ENCODE data around the gene IGDCC3. TPM values are rescaled to one million over a fixed set of nuclear protein-coding genes. Genes with fewer than 3 reads are reported as not detected.

Gene IGDCC3
- total RNA-seq, 2 experiments from 2014 or later, result not detected

GRCh38 chr15:65286069-65286703 is 91.6 kb downstream of the IGDCC3 start:
- Mint-ChIP-seq H3K27me3 (no peaks in the 10 kb centered on the region), H3K27ac (peak overlapping the region; percentile 77), H3K36me3 (peaks cover 5% of the 10 kb centered on the region), H3K4me3 (peak overlapping the region; percentile 83), H3K4me1 (ENCODE audit: low read depth) (peaks cover 35% of the 10 kb centered on the region), H3K9me3 (no peaks in the 10 kb centered on the region)
- POLR2A ChIA-PET, result interaction anchor here (0.7 to 3.7 kb wide), 9 partner anchors 10 to 297 kb away, joined by 3 to 68 read pairs (median 5); partner anchors contain the start of genes CLPX, PDCD7, RNU5A-1 and RNU5B-1
- CTCF ChIA-PET, result interaction anchor here (0.6 to 2.9 kb wide), 22 partner anchors 9 to 252 kb away, joined by 3 to 29 read pairs (median 4); partner anchors contain the start of genes CILP, CLPX, RNU5A-1 and RNU5B-1
- intact Hi-C loops (cut with micrococcal nuclease), result loop anchor here (5.0 kb wide), 1 partner anchor 39 kb away; no protein-coding TSS in a partner anchor
- peak; percentile 48 for DNase-seq

- peaks cover 35% of the 10 kb centered on the region for H3K4me1 Mint-ChIP-seq (ENCODE audit: low read depth)
- peaks cover 5% of the 10 kb centered on the region for H3K36me3 Mint-ChIP-seq
- ChIA-PET CTCF (interaction anchor here (0.6 to 2.9 kb wide), 11 partner anchors 10 to 207 kb away, joined by 3 to 29 read pairs (median 6); partner anchors contain the start of genes CILP, CLPX and RNU5B-1), POLR2A (interaction anchor here (0.7 to 3.7 kb wide), 7 partner anchors 11 to 296 kb away, joined by 3 to 68 read pairs (median 5); partner anchors contain the start of genes CLPX, PDCD7, RNU5A-1 and RNU5B-1)
- no peaks in the 10 kb centered on the region for H3K9me3 Mint-ChIP-seq
- H3K4me3 Mint-ChIP-seq, result peak overlapping the region; percentile 83
- intact Hi-C loops (cut with micrococcal nuclease), result loop anchor here (5.0 kb wide), 1 partner anchor 38 kb away; no protein-coding TSS in a partner anchor
- DNase-seq, result no peak
- peak overlapping the region; percentile 77 for H3K27ac Mint-ChIP-seq
- H3K27me3 Mint-ChIP-seq, result no peaks in the 10 kb centered on the region
Observed at GRCh38 chr15:65285291-65286068, 92.3 kb downstream of the IGDCC3 start.

DNA sequence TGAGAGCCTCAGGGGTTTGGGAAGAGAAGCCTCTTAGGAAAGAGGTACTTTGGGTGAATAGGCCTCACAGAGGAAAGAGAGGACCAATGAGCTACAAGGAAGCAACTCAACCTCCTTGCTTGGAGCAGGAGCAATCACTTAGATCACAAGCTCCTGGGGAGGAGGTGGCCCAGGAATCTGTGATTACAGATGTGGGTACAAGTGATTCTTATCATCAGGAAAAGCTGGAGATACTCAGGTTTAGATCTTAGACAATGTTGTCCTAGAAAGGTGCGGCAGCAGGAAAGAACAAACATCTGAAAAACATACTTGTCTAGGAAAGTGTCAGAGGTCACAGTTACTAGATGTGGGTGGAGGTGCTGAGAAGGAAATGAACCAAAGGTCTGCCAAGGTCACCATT is 99.3 kb downstream of the IGDCC3 start:
- Mint-ChIP-seq H3K27me3 (no peaks in the 10 kb centered on the region), H3K27ac (no peak overlapping the region), H3K4me1 (ENCODE audit: low read depth) (peaks cover 31% of the 10 kb centered on the region), H3K4me3 (no peak overlapping the region), H3K9me3 (no peaks in the 10 kb centered on the region), H3K36me3 (peaks cover 8% of the 10 kb centered on the region)
- intact Hi-C loops (cut with micrococcal nuclease), result no loop called here
- ChIA-PET POLR2A (interaction anchor here (0.9 to 2.1 kb wide), 2 partner anchors 26 to 33 kb away, joined by 3 to 8 read pairs; partner anchors contain the start of gene RNU5B-1), CTCF (interaction anchor here (1.1 kb wide), 1 partner anchor 40 kb away, joined by 4 read pairs; no protein-coding TSS in a partner anchor)
- no peak for DNase-seq

Other genes with a start within 250 kb of the IGDCC3 start
- 10 to 100 TPM; 32.8 to 33.0 TPM for gene PDCD7, start 244.2 kb downstream of the IGDCC3 start, total RNA-seq
- gene CLPX, start 192.7 kb downstream of the IGDCC3 start, total RNA-seq, result 10 to 100 TPM; 58.8 to 64.8 TPM
- gene CILP, start 166.5 kb downstream of the IGDCC3 start, total RNA-seq, result under 1 TPM in 1 of 2 experiments, not detected in 1; 0.05 TPM
- 10 to 100 TPM; 12.3 TPM for gene PARP16, start 91.1 kb downstream of the IGDCC3 start, total RNA-seq
- gene RNU5A-1, start 82.0 kb downstream of the IGDCC3 start, total RNA-seq, result not detected
- gene RNU5B-1, start 73.3 kb downstream of the IGDCC3 start, total RNA-seq, result not detected
- gene IGDCC4, start 44.9 kb upstream of the IGDCC3 start, total RNA-seq, result under 1 TPM; 0.10 to 0.17 TPM
- gene DPP8, start 139.7 kb upstream of the IGDCC3 start, total RNA-seq, result 10 to 100 TPM; 24.9 to 27.1 TPM
- gene HACD3, start 152.5 kb upstream of the IGDCC3 start, total RNA-seq, result 10 to 100 TPM; 26.1 to 29.1 TPM
- gene INTS14, start 233.1 kb upstream of the IGDCC3 start, total RNA-seq, result 10 to 100 TPM; 42.5 to 42.7 TPM
- gene SLC24A1, start 243.9 kb upstream of the IGDCC3 start, total RNA-seq, result 10 to 100 TPM in 1 of 2 experiments, 1 to 10 TPM in 1; 8.8 to 13.5 TPM